GDM1 (cell line): ENCODE data around the gene NRF1.

Experiments used
- DNase-seq: peaks from one replicate; lab custom pipeline; 2025; lab: John Stamatoyannopoulos, UW

NRF1 gene

DNA sequence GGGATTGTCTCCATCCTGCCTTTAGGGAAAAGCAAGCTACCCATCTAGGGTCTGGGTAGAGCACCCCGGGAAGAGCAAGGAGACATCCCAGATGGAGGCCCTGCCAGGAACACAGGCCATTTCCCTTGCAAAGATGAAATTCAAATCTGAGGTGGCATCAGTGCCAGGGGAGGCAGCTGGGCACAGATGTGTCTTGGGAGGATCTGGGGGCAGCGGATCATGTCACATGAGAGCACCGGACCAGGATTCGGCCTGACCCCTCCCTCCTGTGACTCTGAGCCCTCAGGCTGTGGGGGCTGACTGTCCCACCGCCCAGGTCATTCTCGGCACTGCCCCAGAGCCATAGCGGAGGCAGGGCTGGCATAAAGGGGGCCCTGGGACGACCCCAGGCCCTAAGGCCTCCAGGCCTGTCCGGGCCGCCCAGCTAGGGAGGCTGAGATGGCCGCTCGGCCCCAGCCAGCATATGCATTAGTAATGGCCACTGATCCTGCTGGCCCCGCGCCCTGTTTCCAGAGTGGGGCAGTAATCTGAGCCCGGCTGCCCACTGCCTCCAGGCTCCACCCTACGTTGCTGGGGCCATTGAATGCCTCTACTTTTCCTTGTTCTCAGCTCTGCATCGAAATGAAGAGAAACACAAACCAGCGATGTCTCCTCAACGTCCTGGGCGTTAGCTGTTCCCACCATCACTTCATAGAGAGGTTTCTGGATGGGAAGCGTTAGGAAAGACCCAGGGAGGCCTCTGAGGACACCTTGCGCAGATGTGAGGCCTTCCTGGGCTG, 192.8 kb downstream of the NRF1 start:
- no peak for DNase-seq

DNA sequence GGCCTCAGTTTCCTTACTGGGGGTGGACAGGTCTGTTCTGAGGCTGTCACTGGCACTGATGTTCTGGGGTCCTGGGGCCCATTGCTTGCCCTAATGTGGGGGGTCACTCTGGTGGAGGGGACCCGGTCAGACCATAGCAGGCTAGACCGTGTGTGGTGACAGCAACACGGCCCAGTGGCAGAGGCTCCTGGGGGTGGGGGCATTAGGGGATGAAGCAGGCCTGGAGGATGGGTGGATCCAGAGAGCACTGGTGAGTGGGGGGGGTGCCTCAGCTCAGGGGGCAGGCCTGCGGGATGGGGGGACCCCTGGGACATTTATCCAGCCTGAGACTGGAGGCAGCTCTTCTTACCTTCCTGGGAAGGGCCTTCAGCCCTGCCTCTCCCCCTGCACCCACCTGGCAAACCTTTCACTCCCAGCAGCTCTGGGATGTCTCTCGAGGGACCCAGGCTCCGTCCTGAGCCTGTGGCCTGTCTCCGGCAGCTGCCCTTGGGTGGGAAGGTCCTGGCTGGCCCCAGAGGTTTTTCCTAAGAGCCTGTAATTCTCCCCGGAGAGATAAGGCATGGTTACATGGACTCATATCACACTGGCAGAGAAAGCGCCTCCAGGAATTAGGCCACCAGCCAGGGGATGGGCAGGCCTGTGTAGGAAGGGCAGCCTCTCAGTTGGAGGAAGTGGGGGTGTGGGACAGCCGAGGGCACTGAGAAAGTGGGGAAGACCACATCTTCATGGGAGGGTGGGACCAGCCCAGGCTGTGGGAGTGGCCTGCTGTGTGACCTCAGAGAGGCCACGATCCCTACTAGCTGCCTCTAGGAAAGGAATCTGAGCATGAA, 193.6 kb downstream of the NRF1 start:
- no peak for DNase-seq
